OCI-LY7 (cell line): Measurements from ENCODE around the gene FOLR2.

ENCODE experiments used
- CTCF ChIP-seq: fragments of 200-600 bp; sonication (generic); conservative IDR thresholded peaks from 2 replicates; pipeline ENCODE4 v1.5.1; 2014; ENCODE audit warnings: mild to moderate bottlenecking, antibody characterized with exemption, low read length, moderate library complexity, mixed read lengths
- EZH2phosphoT487 ChIP-seq: fragments of 200-600 bp; sonication (generic); IDR thresholded peaks from 2 replicates; pipeline ENCODE4 v1.6.1; 2018; ENCODE audit warnings: low read depth, borderline replicate concordance, mild to moderate bottlenecking, mixed run types, antibody characterized with exemption, low read length, moderate library complexity, mixed read lengths

GRCh38 chr11:72267956-72268617, 51.5 kb downstream of the FOLR2 start:
- no peak for TF ChIP-seq CTCF
- no peak for TF ChIP-seq EZH2phosphoT487
